ENCODE data around the gene CA10. TPM values are rescaled to one million over a fixed set of nuclear protein-coding genes. Genes with fewer than 3 reads are reported as not detected.

The CA10 gene
- total RNA-seq, 2 donors from 2014 or later, result 0.26 TPM; not detected in 1

DNA sequence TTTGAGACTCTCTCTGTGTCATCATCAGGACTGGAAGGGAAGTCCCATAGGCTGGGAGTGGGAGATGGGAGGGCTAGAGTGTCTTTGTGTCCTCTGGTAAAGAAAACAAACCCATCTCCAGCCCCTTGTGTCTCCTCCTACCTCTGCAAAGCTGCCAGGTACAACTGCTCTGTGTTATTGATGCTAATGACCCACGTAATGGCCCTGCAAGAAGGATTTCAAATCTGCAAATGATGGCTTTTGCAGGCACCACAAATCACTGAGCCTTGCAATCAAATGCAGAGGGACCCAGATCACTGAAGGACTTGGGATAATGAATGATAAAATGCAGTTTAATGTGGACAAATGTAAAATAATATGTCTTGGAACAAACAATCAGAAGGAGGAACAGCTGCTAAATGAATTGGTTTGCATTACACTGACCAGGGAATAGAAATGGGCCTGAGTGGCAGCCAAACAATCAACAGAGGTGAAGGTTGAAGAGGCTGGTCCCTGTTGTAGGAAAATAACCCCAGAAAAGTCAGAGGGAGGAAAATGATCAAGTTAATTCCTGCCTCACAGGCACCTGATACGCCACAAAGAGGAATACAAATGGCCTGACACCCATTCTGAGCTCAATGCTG lies 473.1 kb downstream of the CA10 start:
- TF ChIP-seq CTCF (IDR thresholded peaks at IDR 0.05), result no peak
- no peak for TF ChIP-seq POLR2A (IDR thresholded peaks at IDR 0.05)
- 67 to 72% methylated on average over 2 of the region's 2 CpGs for WGBS, 2 donors
- DNase-seq, result no peak

DNA sequence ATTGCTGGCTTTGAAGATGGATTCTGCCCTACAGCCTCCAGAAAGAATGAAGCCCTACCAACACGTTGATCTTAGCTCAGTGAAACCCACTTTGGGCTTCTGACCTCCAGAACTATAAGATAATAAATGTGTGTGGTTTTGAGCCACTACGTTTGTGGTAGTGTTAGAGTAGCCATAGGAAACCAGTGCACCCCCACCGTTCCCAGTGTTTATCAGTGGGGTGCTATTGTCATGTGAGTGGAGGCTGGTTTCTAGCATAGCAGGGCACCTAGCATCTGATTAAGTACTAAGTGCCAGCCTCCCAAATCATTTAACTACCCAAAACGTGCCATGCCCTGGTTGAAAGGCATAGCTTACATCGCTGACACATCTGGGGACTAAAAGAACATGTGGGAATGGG lies 474.3 kb downstream of the CA10 start:
- WGBS, 2 donors, result 35 to 41% methylated on average over 5 of the region's 5 CpGs
- intact Hi-C loops (cut with DNase I), result no loop called here

More for the DNA sequence above, 473.1 kb downstream of the CA10 start:
- peaks cover 0 to 3% (median 0%) of the 10 kb centered on the region in 3 donors for H3K9me3 ChIP-seq
- H3K27me3 ChIP-seq, result no peaks in the 10 kb centered on the region
- no peak for ATAC-seq
- intact Hi-C loops (cut with DNase I), result no loop called here
- H3K27ac ChIP-seq, result no peak overlapping the region
- no peak overlapping the region for H3K4me3 ChIP-seq
- no peaks in the 10 kb centered on the region for H3K36me3 ChIP-seq (replicated peaks in 1 of 2; ENCODE audit: insufficient read depth in 1 of 2, low read depth in 2 of 2)
- no peaks in the 10 kb centered on the region for H3K4me1 ChIP-seq

DNA sequence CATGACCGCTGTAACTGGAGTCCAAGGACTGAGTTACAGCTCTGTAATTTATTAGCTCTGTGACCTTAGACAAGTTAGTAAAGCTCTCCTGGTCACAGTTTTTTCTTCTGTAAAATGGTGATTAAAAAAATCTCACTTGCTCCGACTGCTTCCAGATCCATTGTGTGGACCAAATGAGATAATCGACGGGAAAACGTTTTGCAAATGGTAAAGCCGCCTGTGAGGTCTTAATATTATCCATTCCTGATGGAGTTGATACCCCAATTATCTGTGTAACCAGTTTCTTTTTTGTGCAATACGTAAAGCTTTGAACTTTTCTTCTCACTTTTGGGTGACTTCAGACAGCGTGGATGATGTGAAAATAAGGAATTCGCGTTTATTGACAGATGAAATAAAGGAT lies 475.2 kb downstream of the CA10 start:
- intact Hi-C loops (cut with DNase I), result no loop called here
- Histone ChIP-seq H3K4me1 (no peaks in the 10 kb centered on the region), H3K27me3 (no peaks in the 10 kb centered on the region), H3K27ac (no peak overlapping the region), H3K36me3 (replicated peaks in 1 of 2; ENCODE audit: insufficient read depth in 1 of 2, low read depth in 2 of 2) (no peaks in the 10 kb centered on the region), H3K9me3 (no peaks in the 10 kb centered on the region), H3K4me3 (no peak overlapping the region)
- TF ChIP-seq POLR2A (IDR thresholded peaks at IDR 0.05), result no peak
- TF ChIP-seq CTCF (IDR thresholded peaks at IDR 0.05), result no peak
- no peak for DNase-seq
- 70% methylated on average over 10 of the region's 10 CpGs for WGBS, 2 donors
- no peak for ATAC-seq

More for the DNA sequence above, 474.3 kb downstream of the CA10 start:
- no peaks in the 10 kb centered on the region for H3K27me3 ChIP-seq
- ATAC-seq, result no peak
- DNase-seq, result no peak
- no peak overlapping the region for H3K27ac ChIP-seq
- H3K4me3 ChIP-seq, result no peak overlapping the region
- H3K4me1 ChIP-seq, result no peaks in the 10 kb centered on the region
- TF ChIP-seq POLR2A (IDR thresholded peaks at IDR 0.05) (no peak), CTCF (IDR thresholded peaks at IDR 0.05) (no peak)
- H3K9me3 ChIP-seq, result no peaks in the 10 kb centered on the region
- no peaks in the 10 kb centered on the region for H3K36me3 ChIP-seq (replicated peaks in 1 of 2; ENCODE audit: insufficient read depth in 1 of 2, low read depth in 2 of 2)

DNA sequence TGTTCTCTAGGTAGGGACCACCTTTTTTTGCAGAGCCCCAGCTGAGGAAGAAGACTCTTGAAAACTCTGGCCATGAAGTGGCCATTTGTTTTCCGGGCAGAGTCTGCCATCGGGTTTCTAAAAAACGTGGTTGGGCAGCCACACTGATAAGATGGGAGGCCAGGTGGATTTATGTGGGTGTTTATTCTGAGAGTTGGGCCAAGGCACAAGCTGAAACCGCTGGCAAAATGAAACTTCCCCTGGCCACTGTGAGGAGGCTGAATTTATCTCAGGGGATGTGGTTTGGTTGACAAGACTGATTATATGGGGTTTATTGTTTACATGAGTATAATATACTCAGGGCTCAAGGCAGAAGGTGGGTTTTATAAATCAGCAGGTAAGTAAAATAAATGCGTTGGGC lies 476.4 kb downstream of the CA10 start:
- no peak for TF ChIP-seq POLR2A (IDR thresholded peaks at IDR 0.05)
- TF ChIP-seq CTCF (IDR thresholded peaks at IDR 0.05), result no peak
- H3K27ac ChIP-seq, result no peak overlapping the region
- no peaks in the 10 kb centered on the region for H3K4me1 ChIP-seq
- H3K4me3 ChIP-seq, result no peak overlapping the region
- H3K9me3 ChIP-seq, result no peaks in the 10 kb centered on the region
- H3K27me3 ChIP-seq, result no peaks in the 10 kb centered on the region
- ATAC-seq (no peak), DNase-seq (no peak)
- 35 to 45% methylated on average over 5 of the region's 5 CpGs for whole genome bisulfite sequencing, 2 donors
- intact Hi-C loops (cut with DNase I), result no loop called here
- H3K36me3 ChIP-seq (replicated peaks in 1 of 2; ENCODE audit: insufficient read depth in 1 of 2, low read depth in 2 of 2), result no peaks in the 10 kb centered on the region

DNA sequence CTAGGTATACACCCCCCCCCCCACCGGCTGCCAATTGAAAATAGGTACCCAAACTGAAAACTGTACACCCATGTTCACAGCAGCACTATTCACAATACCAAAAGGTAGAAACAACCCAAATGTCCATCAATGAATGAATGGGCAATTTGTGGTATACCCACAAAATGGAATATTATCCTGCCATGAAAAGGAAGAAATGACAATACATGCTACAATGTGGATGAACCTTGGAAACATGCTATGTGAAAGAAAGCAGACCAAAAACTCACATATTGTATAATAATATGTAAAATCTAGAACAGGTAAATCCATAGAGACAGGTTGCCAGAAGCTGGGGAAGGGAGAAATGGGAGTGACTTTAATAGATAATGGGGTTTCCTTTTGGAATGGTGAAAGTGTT lies 480.6 kb downstream of the CA10 start:
- ATAC-seq (no peak), DNase-seq (no peak)
- no peaks in the 10 kb centered on the region for H3K4me1 ChIP-seq
- intact Hi-C loops (cut with DNase I), result no loop called here
- H3K4me3 ChIP-seq, result no peak overlapping the region
- no peaks in the 10 kb centered on the region for H3K9me3 ChIP-seq
- no peaks in the 10 kb centered on the region for H3K36me3 ChIP-seq (replicated peaks in 1 of 2; ENCODE audit: insufficient read depth in 1 of 2, low read depth in 2 of 2)
- no peak overlapping the region for H3K27ac ChIP-seq
- 95 to 100% methylated on average over 1 of the region's 1 CpG for WGBS, 2 donors
- TF ChIP-seq POLR2A (IDR thresholded peaks at IDR 0.05), result no peak
- TF ChIP-seq CTCF (IDR thresholded peaks at IDR 0.05), result no peak
- H3K27me3 ChIP-seq, result no peaks in the 10 kb centered on the region
